WI38 (cell line): ENCODE data around the gene CITED4.

Source experiments
- H3K4me3 ChIP-seq: 2 replicates; pipeline ENCODE4 v1.5.1; 2011; ENCODE audit warnings: low read depth, mild to moderate bottlenecking, control low read depth, low read length
- CTCF ChIP-seq: IDR thresholded peaks from 2 replicates; pipeline ENCODE4 v1.5.1; 2012; ENCODE audit warnings: low read depth, mild to moderate bottlenecking, control low read depth, low read length

The CITED4 gene

GRCh38 chr1:40822890-40823289 is 39.3 kb downstream of the CITED4 start:
- TF ChIP-seq CTCF = no peak
- H3K4me3 ChIP-seq = no peak overlapping the region

GRCh38 chr1:40820911-40821693 is 41.1 kb downstream of the CITED4 start:
- no peak for TF ChIP-seq CTCF
- H3K4me3 ChIP-seq = no peak overlapping the region

- TF ChIP-seq CTCF = no peak
These were observed 41.8 kb downstream of the CITED4 start for GRCh38 chr1:40820251-40820797.

GRCh38 chr1:40819101-40819500 is 43.1 kb downstream of the CITED4 start:
- H3K4me3 ChIP-seq = no peak overlapping the region

More at GRCh38 chr1:40820251-40820797, 41.8 kb downstream of the CITED4 start:
- no peak overlapping the region for H3K4me3 ChIP-seq

GRCh38 chr1:40818264-40818961 is 43.8 kb downstream of the CITED4 start:
- TF ChIP-seq CTCF = no peak
- peak overlapping the region; percentile 18; the same call in 1 of the 2 replicates for H3K4me3 ChIP-seq

More at GRCh38 chr1:40819101-40819500, 43.1 kb downstream of the CITED4 start:
- TF ChIP-seq CTCF = no peak

GRCh38 chr1:40817791-40818263 is 44.3 kb downstream of the CITED4 start:
- H3K4me3 ChIP-seq = no peak overlapping the region
- TF ChIP-seq CTCF = no peak
